Thymus (tissue), 11 donors: ENCODE measurements around the gene DCLRE1C. TPM values are rescaled to one million over a fixed set of nuclear protein-coding genes. Genes with fewer than 3 reads are reported as not detected.
A peak's percentile ranks its signal among the peaks of the same experiment; 100 is the strongest.
"Not testable (repeated sequence)": the region's sequence is repeated elsewhere in the genome, so short reads cannot be mapped to it uniquely, and the experiment has no call there.

ENCODE experiments used
- DNase-seq, 9 donors: peaks; one replicate each; pipeline ENCODE4 v3.0.0-alpha.2; 2013; ENCODE audit warnings: low spot score in 9 of 9, low read depth in 6 of 9, missing footprints in 1 of 9
- H3K27ac ChIP-seq, 2 donors: one replicate each; pipeline ENCODE4 v1.5.1; 2013; ENCODE audit warnings: control low read depth in 1 of 2, low read depth in 1 of 2, low read length in 1 of 2, mild to moderate bottlenecking in 1 of 2, moderate library complexity in 1 of 2
- H3K27me3 ChIP-seq, 2 donors: one replicate each; pipeline ENCODE4 v1.5.1; 2013; ENCODE audit warnings: low read length in 1 of 2; ENCODE audit not compliant: control insufficient read depth in 2 of 2, insufficient read depth in 1 of 2
- H3K36me3 ChIP-seq, 2 donors: one replicate each; pipeline ENCODE4 v1.5.1; 2013; ENCODE audit warnings: low read length in 1 of 2, mild to moderate bottlenecking in 1 of 2, moderate library complexity in 1 of 2; ENCODE audit not compliant: control insufficient read depth in 2 of 2, insufficient read depth in 2 of 2
- H3K4me1 ChIP-seq, 2 donors: one replicate each; pipeline ENCODE4 v1.5.1; 2013; ENCODE audit warnings: low read length in 2 of 2; ENCODE audit not compliant: control insufficient read depth in 2 of 2, insufficient read depth in 2 of 2
- H3K4me3 ChIP-seq, 2 donors: one replicate each; pipeline ENCODE4 v1.5.1; 2013; ENCODE audit warnings: low read length in 2 of 2, control low read depth in 1 of 2, mild to moderate bottlenecking in 1 of 2
- H3K9me3 ChIP-seq, 2 donors: one replicate each; pipeline ENCODE4 v1.5.1; 2013; ENCODE audit warnings: low read length in 1 of 2, mild to moderate bottlenecking in 1 of 2; ENCODE audit not compliant: control insufficient read depth in 2 of 2, insufficient read depth in 1 of 2
- WGBS: extraction: QIAGEN DNeasy Blood & Tissue Kit; methylation state at CpG from one replicate; pipeline ENCODE4 v1.1.7; 2013; 5-methylcytosine and 5-hydroxymethylcytosine counted together
- polyA plus RNA-seq: library from polyadenylated mRNA; stranded (reverse); fragments of 200-250 nt; gene quantifications from one replicate; pipeline ENCODE4 v1.2.3, GENCODE V29; 2013
- total RNA-seq: library from RNA; stranded (reverse); fragments of 120-200 nt; gene quantifications from one replicate; pipeline ENCODE4 v1.2.4, GENCODE V29; 2013
- donor health status: healthy.

The DCLRE1C gene
- total and polyA plus RNA-seq, 2 donors = 9.5 to 22.3 TPM

DNA sequence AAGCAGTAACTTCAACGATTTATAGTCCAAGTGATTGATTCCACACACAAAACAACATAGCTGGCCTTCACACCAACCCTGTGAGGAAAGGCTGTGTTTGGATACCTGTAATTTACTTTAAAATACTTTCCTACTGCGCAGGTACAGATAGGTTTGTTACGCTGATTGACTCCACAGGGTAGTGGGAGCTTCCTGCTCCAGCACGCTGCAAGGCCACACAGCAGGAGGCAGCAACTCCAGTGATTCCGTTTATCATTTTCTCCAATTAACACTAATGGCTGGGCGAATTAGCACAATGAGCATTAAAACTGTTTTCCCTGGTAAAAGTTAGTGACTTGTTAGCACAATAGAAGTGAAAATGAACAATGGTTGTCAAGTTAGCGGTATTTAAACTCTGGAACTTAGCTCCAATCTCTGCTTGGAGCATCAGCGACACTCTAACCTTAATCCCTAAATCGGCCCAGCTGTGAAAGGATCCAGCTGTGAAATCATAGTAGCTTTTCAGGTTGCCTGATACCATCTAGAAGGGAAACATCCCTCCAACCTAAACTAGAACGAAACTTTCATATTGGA, 959 bp downstream of the DCLRE1C start:
- H3K27me3 ChIP-seq = no peaks in the 10 kb centered on the region
- H3K27ac ChIP-seq = peak overlapping the region; percentile 95 to 96
- peaks cover 0 to 7% of the 10 kb centered on the region in 2 donors for H3K9me3 ChIP-seq
- H3K4me1 ChIP-seq = peaks cover 28 to 34% of the 10 kb centered on the region in 2 donors
- H3K4me3 ChIP-seq = peak overlapping the region; percentile 73 to 99
- WGBS = 63% methylated on average over 10 of the region's 10 CpGs
- peaks cover 12 to 18% of the 10 kb centered on the region in 2 donors for H3K36me3 ChIP-seq
- peak in 2 of 9 donors; percentile 6 to 11 for DNase-seq

DNA sequence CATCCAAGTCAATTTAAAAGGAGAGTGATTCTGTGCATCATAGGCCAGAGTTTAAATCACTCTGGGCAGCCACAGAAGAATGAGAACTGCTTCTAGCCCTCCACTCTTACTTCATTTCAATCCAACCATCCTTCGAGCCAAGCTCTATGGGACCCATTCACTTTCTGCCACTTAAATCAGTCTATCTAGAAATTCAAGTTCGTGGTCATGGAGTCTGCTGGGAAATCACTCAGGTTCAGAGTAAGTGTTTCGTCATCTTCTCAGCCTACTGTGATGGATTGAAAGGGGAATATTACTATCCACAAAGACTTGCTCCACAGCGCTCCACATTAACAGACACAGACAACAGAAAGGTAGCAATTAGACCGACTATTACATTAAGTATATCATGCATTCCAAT, 4.6 kb downstream of the DCLRE1C start:
- H3K4me3 ChIP-seq = no peak overlapping the region
- peaks cover 0 to 7% of the 10 kb centered on the region in 2 donors for H3K9me3 ChIP-seq
- no peak for DNase-seq
- H3K4me1 ChIP-seq = peaks cover 24 to 25% of the 10 kb centered on the region in 2 donors
- H3K27me3 ChIP-seq = no peaks in the 10 kb centered on the region
- WGBS = 93% methylated on average over 5 of the region's 5 CpGs
- no peak overlapping the region for H3K27ac ChIP-seq
- peaks cover 35 to 52% of the 10 kb centered on the region in 2 donors for H3K36me3 ChIP-seq

GRCh38 chr10:14947268-14947667, 6.6 kb downstream of the DCLRE1C start:
- H3K27me3 ChIP-seq = no peaks in the 10 kb centered on the region
- H3K27ac ChIP-seq = no peak overlapping the region
- peaks cover 13% of the 10 kb centered on the region in 2 donors for H3K4me1 ChIP-seq
- peaks cover 48 to 64% of the 10 kb centered on the region in 2 donors for H3K36me3 ChIP-seq
- H3K9me3 ChIP-seq = no peaks in the 10 kb centered on the region
- no peak overlapping the region for H3K4me3 ChIP-seq
- WGBS = 98% methylated on average over 1 of the region's 1 CpG
- DNase-seq = no peak

- peaks cover 49 to 69% of the 10 kb centered on the region in 2 donors for H3K36me3 ChIP-seq
These were observed 8.8 kb downstream of the DCLRE1C start for GRCh38 chr10:14945108-14945507.

DNA sequence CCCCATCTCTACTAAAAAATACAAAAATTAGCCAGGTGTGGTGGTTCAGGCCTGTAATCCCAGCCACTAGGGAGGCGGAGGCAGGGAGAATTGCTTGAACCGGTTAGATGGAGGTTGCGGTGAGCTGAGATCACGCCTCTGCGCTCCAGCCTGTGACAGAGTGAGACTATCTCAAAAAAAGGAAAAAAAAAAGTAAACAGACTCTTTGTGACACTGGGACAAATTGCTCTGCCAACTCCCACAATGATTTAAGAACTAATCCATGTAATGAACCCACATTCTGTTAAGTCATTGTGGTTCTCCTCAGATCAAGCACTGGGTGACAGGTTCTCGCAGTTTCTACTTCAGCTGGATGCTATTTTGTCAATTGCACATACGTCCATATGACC, 11.0 kb downstream of the DCLRE1C start:
- not testable (repeated sequence) for DNase-seq, H3K4me1 ChIP-seq, H3K27ac ChIP-seq, H3K27me3 ChIP-seq, H3K9me3 ChIP-seq, H3K4me3 ChIP-seq
- 93% methylated on average over 7 of the region's 7 CpGs for WGBS
- peaks cover 45 to 56% of the 10 kb centered on the region in 2 donors for H3K36me3 ChIP-seq

More at GRCh38 chr10:14945108-14945507, 8.8 kb downstream of the DCLRE1C start:
- no peak for DNase-seq
- Histone ChIP-seq H3K27ac (no peak overlapping the region), H3K27me3 (no peaks in the 10 kb centered on the region), H3K4me3 (no peak overlapping the region), H3K4me1 (no peaks in the 10 kb centered on the region), H3K9me3 (no peaks in the 10 kb centered on the region)
- WGBS = 98% methylated on average over 5 of the region's 5 CpGs

- H3K27me3 ChIP-seq, H3K27ac ChIP-seq, H3K4me1 ChIP-seq, H3K4me3 ChIP-seq, DNase-seq, H3K9me3 ChIP-seq: not testable (repeated sequence)
- 95% methylated on average over 17 of the region's 17 CpGs for WGBS
- peaks cover 42 to 52% of the 10 kb centered on the region in 2 donors for H3K36me3 ChIP-seq
These were observed 11.5 kb downstream of the DCLRE1C start for GRCh38 chr10:14942147-14942949.

- not testable (repeated sequence) for DNase-seq, H3K4me1 ChIP-seq, H3K27ac ChIP-seq, H3K27me3 ChIP-seq, H3K9me3 ChIP-seq, H3K4me3 ChIP-seq
- H3K36me3 ChIP-seq = peaks cover 42 to 49% of the 10 kb centered on the region in 2 donors
- 97% methylated on average over 4 of the region's 5 CpGs for WGBS
These were observed 14.9 kb downstream of the DCLRE1C start for GRCh38 chr10:14938971-14939370.

- no peak for DNase-seq
- over 99% methylated on average over 2 of the region's 2 CpGs for WGBS
- Histone ChIP-seq H3K36me3 (peaks cover 46 to 60% of the 10 kb centered on the region in 2 donors), H3K4me1 (no peaks in the 10 kb centered on the region), H3K9me3 (no peaks in the 10 kb centered on the region), H3K27me3 (no peaks in the 10 kb centered on the region), H3K27ac (no peak overlapping the region), H3K4me3 (no peak overlapping the region)
These were observed 17.3 kb downstream of the DCLRE1C start for GRCh38 chr10:14936584-14936983.

- Histone ChIP-seq H3K36me3 (peaks cover 67 to 91% of the 10 kb centered on the region in 2 donors), H3K9me3 (no peaks in the 10 kb centered on the region), H3K4me1 (no peaks in the 10 kb centered on the region), H3K27me3 (no peaks in the 10 kb centered on the region), H3K27ac (no peak overlapping the region), H3K4me3 (no peak overlapping the region)
- no peak for DNase-seq
- 98% methylated on average over 10 of the region's 10 CpGs for WGBS
These were observed 23.3 kb downstream of the DCLRE1C start for GRCh38 chr10:14930610-14931009.
